ENCODE data around the gene JAM3.
A peak's percentile ranks its signal among the peaks of the same experiment; 100 is the strongest.

JAM3 gene

GRCh38 chr11:134068829-134069425, at the start of gene JAM3:
JAM3 (plus strand) TSS chr11:134069072; CDS start chr11:134069084, 12 bp downstream.
- peak; percentile 90 to 96 for DNase-seq (ENCODE audit: low read depth in 2 of 2, low spot score in 1 of 2)

- DNase-seq (ENCODE audit: low read depth in 2 of 2, low spot score in 1 of 2) = no peak
These were observed 49.4 kb upstream of the JAM3 start for GRCh38 chr11:134019500-134019899.

GRCh38 chr11:134020598-134020997, 48.3 kb upstream of the JAM3 start:
- no peak for DNase-seq (ENCODE audit: low read depth in 2 of 2, low spot score in 1 of 2)

- DNase-seq (ENCODE audit: low read depth in 2 of 2, low spot score in 1 of 2) = no peak
These were observed 47.5 kb upstream of the JAM3 start for GRCh38 chr11:134021326-134021725.

GRCh38 chr11:134022748-134023147, 46.1 kb upstream of the JAM3 start:
- no peak for DNase-seq (ENCODE audit: low read depth in 2 of 2, low spot score in 1 of 2)

- DNase-seq (ENCODE audit: low read depth in 2 of 2, low spot score in 1 of 2) = no peak
These were observed 44.3 kb upstream of the JAM3 start for GRCh38 chr11:134024420-134025081.

GRCh38 chr11:134025082-134025429, 43.8 kb upstream of the JAM3 start:
- no peak for DNase-seq (ENCODE audit: low read depth in 2 of 2, low spot score in 1 of 2)

GRCh38 chr11:134026655-134027343, 42.1 kb upstream of the JAM3 start:
- DNase-seq (ENCODE audit: low read depth in 2 of 2, low spot score in 1 of 2) = no peak

GRCh38 chr11:134027671-134028070, 41.2 kb upstream of the JAM3 start:
- DNase-seq (ENCODE audit: low read depth in 2 of 2, low spot score in 1 of 2) = peak in 1 of 2 donors; percentile 34

GRCh38 chr11:134028368-134028920, 40.4 kb upstream of the JAM3 start:
- DNase-seq (ENCODE audit: low read depth in 2 of 2, low spot score in 1 of 2) = no peak

- no peak for DNase-seq (ENCODE audit: low read depth in 2 of 2, low spot score in 1 of 2)
These were observed 38.0 kb upstream of the JAM3 start for GRCh38 chr11:134030853-134031252.

GRCh38 chr11:134032043-134032442, 36.8 kb upstream of the JAM3 start:
- DNase-seq (ENCODE audit: low read depth in 2 of 2, low spot score in 1 of 2) = no peak

- DNase-seq (ENCODE audit: low read depth in 2 of 2, low spot score in 1 of 2) = no peak
These were observed 36.3 kb upstream of the JAM3 start for GRCh38 chr11:134032501-134033091.

- no peak for DNase-seq (ENCODE audit: low read depth in 2 of 2, low spot score in 1 of 2)
These were observed 35.6 kb upstream of the JAM3 start for GRCh38 chr11:134033276-134033675.

- DNase-seq (ENCODE audit: low read depth in 2 of 2, low spot score in 1 of 2) = peak in 1 of 2 donors; percentile 43
These were observed 35.0 kb upstream of the JAM3 start for GRCh38 chr11:134033696-134034491.

- DNase-seq (ENCODE audit: low read depth in 2 of 2, low spot score in 1 of 2) = no peak
These were observed 34.1 kb upstream of the JAM3 start for GRCh38 chr11:134034496-134035381.

- DNase-seq (ENCODE audit: low read depth in 2 of 2, low spot score in 1 of 2) = no peak
These were observed 32.3 kb upstream of the JAM3 start for GRCh38 chr11:134036492-134037045.

- peak in 1 of 2 donors; percentile 38 for DNase-seq (ENCODE audit: low read depth in 2 of 2, low spot score in 1 of 2)
These were observed 31.6 kb upstream of the JAM3 start for GRCh38 chr11:134037046-134037908.
